ENCODE measurements around the gene MAP3K5.

MAP3K5 gene

DNA sequence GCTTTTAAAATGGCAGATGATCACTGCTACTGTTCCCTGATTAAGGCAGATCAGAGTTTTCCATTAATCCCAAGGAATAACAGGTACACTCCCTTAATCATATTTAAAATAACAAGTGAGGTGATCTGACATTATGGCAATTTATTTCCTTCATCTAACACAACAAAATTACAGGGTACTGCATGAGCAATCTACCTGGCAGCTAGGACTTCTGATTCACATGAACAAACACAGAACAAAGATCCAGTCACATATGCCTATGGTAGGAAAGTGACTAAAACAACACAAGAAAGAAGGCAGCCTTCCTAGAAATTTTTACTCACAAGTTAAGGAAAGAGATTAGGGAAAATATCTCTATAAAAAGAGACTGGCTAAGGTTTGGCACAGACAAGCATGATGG, 275.3 kb downstream of the MAP3K5 start:
- DNase-seq (ENCODE audit: low spot score in 2 of 2): no peak
- H3K36me3 Mint-ChIP-seq (ENCODE audit: insufficient read depth): no peaks in the 10 kb centered on the region
- H3K27me3 Mint-ChIP-seq: peaks cover 67% of the 10 kb centered on the region
- H3K4me3 Mint-ChIP-seq: no peak overlapping the region
- H3K4me1 Mint-ChIP-seq: no peaks in the 10 kb centered on the region
- H3K9me3 Mint-ChIP-seq: no peaks in the 10 kb centered on the region
- H3K27ac Mint-ChIP-seq (ENCODE audit: low read depth): no peak overlapping the region
- no peak for ATAC-seq (replicated peaks; ENCODE audit: extremely low read depth, poor library complexity, severe bottlenecking)

DNA sequence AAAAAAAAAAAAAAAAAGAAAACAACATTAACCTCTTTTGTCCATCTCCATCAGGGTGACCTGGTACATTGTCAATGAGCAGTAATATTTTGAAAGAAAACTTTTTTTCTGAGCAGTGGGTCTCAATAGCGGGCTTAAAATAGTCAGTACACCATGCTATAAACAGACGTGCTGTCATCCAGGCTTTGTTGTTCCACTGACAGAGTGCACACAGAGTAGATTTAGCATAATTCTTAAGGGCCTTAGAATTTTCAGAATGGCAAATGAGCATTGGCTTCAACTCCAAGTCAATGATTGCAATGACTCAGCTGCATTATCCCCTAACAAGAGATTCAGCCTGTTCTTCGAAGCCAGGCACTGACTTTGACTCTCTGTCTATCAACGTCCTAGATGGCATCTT, 277.7 kb downstream of the MAP3K5 start:
- H3K4me3 Mint-ChIP-seq: no peak overlapping the region
- no peaks in the 10 kb centered on the region for H3K4me1 Mint-ChIP-seq
- DNase-seq (ENCODE audit: low spot score in 2 of 2) (no peak), ATAC-seq (replicated peaks; ENCODE audit: extremely low read depth, poor library complexity, severe bottlenecking) (no peak)
- H3K36me3 Mint-ChIP-seq (ENCODE audit: insufficient read depth): no peaks in the 10 kb centered on the region
- H3K27ac Mint-ChIP-seq (ENCODE audit: low read depth): no peak overlapping the region
- H3K27me3 Mint-ChIP-seq: peaks cover 43% of the 10 kb centered on the region
- H3K9me3 Mint-ChIP-seq: no peaks in the 10 kb centered on the region

DNA sequence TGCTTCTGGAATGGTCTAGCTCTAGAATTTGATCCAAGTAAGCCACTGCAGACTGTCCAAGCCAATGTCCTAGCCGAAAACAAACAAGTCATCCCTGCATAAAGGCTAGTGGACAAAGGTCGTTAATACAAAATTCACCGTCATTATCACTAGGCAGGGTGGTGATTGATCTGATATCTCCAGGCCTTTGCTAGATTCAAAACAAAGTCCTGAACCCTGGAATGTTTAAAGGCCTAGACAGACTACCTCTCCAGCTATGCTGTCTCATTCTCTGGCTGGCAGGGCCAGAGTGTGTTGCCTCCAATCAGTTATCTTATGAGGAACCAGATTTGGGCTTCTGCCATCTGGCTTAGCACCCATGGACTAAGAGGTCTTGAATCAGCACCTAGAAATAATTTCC, 280.4 kb downstream of the MAP3K5 start:
- ATAC-seq (replicated peaks; ENCODE audit: extremely low read depth, poor library complexity, severe bottlenecking) (no peak), DNase-seq (ENCODE audit: low spot score in 2 of 2) (no peak)
- Mint-ChIP-seq H3K36me3 (ENCODE audit: insufficient read depth) (no peaks in the 10 kb centered on the region), H3K27ac (ENCODE audit: low read depth) (no peak overlapping the region), H3K9me3 (no peaks in the 10 kb centered on the region), H3K27me3 (peaks cover 37% of the 10 kb centered on the region), H3K4me1 (no peaks in the 10 kb centered on the region), H3K4me3 (no peak overlapping the region)

GRCh38 chr6:136511397-136511796, 280.9 kb downstream of the MAP3K5 start:
- H3K4me3 Mint-ChIP-seq: no peak overlapping the region
- no peaks in the 10 kb centered on the region for H3K4me1 Mint-ChIP-seq
- DNase-seq (ENCODE audit: low spot score in 2 of 2): no peak
- H3K27me3 Mint-ChIP-seq: peaks cover 32% of the 10 kb centered on the region
- H3K36me3 Mint-ChIP-seq (ENCODE audit: insufficient read depth): no peaks in the 10 kb centered on the region
- no peak for ATAC-seq (replicated peaks; ENCODE audit: extremely low read depth, poor library complexity, severe bottlenecking)
- no peak overlapping the region for H3K27ac Mint-ChIP-seq (ENCODE audit: low read depth)
- no peaks in the 10 kb centered on the region for H3K9me3 Mint-ChIP-seq

DNA sequence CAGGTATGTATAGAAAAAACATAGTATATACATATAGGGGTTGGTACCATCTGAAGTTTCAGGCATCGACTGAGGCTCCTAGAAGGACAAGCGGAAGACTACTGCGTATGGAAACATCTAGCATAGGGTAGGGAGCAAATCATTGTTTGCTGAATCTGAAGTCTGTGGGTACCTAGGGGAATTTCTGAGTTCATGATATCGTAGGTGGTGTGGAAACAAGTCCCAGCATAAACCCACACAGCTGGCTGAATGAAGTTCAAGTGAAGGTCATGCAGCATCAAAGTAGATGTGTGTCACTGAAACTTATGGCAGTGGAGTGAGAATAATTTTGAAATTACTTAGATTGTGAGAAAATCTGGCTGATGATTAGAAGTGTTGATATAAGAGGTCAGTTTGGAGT, 281.5 kb downstream of the MAP3K5 start:
- Mint-ChIP-seq H3K27me3 (peaks cover 26% of the 10 kb centered on the region), H3K4me3 (no peak overlapping the region), H3K4me1 (no peaks in the 10 kb centered on the region), H3K9me3 (no peaks in the 10 kb centered on the region), H3K36me3 (ENCODE audit: insufficient read depth) (no peaks in the 10 kb centered on the region), H3K27ac (ENCODE audit: low read depth) (no peak overlapping the region)
- ATAC-seq (replicated peaks; ENCODE audit: extremely low read depth, poor library complexity, severe bottlenecking) (no peak), DNase-seq (ENCODE audit: low spot score in 2 of 2) (no peak)

GRCh38 chr6:136510299-136510698, 282.0 kb downstream of the MAP3K5 start:
- Mint-ChIP-seq H3K4me1 (no peaks in the 10 kb centered on the region), H3K36me3 (ENCODE audit: insufficient read depth) (no peaks in the 10 kb centered on the region), H3K4me3 (no peak overlapping the region), H3K27me3 (peaks cover 21% of the 10 kb centered on the region), H3K27ac (ENCODE audit: low read depth) (no peak overlapping the region), H3K9me3 (no peaks in the 10 kb centered on the region)
- ATAC-seq (replicated peaks; ENCODE audit: extremely low read depth, poor library complexity, severe bottlenecking) (no peak), DNase-seq (ENCODE audit: low spot score in 2 of 2) (no peak)

DNA sequence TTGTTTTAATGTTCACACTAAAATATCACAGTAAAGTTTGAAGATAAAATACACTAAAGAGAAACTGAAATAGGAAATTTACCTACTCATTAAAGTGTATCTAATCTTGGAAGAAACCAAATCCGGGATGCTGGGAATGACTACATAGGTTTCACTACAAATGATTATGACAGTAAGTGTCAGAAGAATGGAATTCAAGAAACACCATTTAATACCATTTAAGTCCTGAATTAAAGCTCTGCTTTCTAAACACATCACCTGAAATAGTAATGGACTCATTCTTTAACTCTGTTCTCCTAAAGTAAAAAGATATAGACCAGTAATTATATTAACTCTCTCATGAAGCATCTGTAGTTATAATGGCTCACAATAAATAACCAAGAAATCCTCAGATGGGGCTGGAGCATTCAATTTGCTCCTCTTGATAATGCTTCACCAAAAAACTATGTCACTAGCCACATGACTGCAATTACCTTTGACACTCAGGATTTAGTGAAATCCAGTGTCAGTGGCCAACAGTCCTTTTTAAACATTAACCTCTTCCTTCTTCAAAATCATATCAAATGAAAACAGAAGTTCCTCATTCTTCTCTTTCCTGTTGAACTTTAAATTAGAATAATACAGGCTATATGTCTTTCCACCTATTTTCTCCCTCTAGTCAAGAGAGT, 283.4 kb downstream of the MAP3K5 start:
- Mint-ChIP-seq H3K36me3 (ENCODE audit: insufficient read depth) (no peaks in the 10 kb centered on the region), H3K27ac (ENCODE audit: low read depth) (no peak overlapping the region), H3K27me3 (peaks cover 9% of the 10 kb centered on the region), H3K4me1 (no peaks in the 10 kb centered on the region), H3K9me3 (no peaks in the 10 kb centered on the region), H3K4me3 (no peak overlapping the region)
- DNase-seq (ENCODE audit: low spot score in 2 of 2) (no peak), ATAC-seq (replicated peaks; ENCODE audit: extremely low read depth, poor library complexity, severe bottlenecking) (no peak)

All from central memory CD8-positive, alpha-beta T cell (primary cell).